Uterine smooth muscle cell (primary cell): ENCODE results near the gene PCDHGA12. TPM values are rescaled to one million over a fixed set of nuclear protein-coding genes. Genes with fewer than 3 reads are reported as not detected.

Source experiments
- total RNA-seq: library from RNA; depleted of rRNA; stranded (reverse); fragments of >200 nt; gene quantifications from 2 replicates; pipeline ENCODE4 v1.2.3, GENCODE V29; 2014

PCDHGA12 gene
- 15.5 and 21.5 TPM in 2 replicates for total RNA-seq

DNA sequence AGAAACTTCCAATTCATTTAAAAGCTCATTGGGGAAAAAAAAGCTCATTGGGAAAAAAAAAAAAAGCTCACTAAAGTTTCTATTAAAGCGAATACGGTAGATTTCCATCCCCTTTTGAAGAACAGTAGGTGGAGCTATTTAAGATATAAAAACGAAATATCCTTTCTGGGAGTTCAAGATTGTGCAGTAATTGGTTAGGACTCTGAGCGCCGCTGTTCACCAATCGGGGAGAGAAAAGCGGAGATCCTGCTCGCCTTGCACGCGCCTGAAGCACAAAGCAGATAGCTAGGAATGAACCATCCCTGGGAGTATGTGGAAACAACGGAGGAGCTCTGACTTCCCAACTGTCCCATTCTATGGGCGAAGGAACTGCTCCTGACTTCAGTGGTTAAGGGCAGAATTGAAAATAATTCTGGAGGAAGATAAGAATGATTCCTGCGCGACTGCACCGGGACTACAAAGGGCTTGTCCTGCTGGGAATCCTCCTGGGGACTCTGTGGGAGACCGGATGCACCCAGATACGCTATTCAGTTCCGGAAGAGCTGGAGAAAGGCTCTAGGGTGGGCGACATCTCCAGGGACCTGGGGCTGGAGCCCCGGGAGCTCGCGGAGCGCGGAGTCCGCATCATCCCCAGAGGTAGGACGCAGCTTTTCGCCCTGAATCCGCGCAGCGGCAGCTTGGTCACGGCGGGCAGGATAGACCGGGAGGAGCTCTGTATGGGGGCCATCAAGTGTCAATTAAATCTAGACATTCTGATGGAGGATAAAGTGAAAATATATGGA is at the start of gene PCDHGA12:
TSS of gene PCDHGA12 (plus strand) at position 176 of the 782 bp plus-strand sequence. CDS start at position 429, 253 bp downstream.

GRCh38 chr5:141382469-141383294 is 47.6 kb upstream of the PCDHGA12 start, which contains the start of gene PCDHGA7:
TSS of gene PCDHGA7 (plus strand) at chr5:141382742. CDS start at chr5:141382900, 158 bp downstream.

GRCh38 chr5:141387557-141388311 is 42.6 kb upstream of the PCDHGA12 start, which contains the start of gene PCDHGB4:
TSS of gene PCDHGB4 (plus strand) at chr5:141387698. CDS start at chr5:141387885, 187 bp downstream.

DNA sequence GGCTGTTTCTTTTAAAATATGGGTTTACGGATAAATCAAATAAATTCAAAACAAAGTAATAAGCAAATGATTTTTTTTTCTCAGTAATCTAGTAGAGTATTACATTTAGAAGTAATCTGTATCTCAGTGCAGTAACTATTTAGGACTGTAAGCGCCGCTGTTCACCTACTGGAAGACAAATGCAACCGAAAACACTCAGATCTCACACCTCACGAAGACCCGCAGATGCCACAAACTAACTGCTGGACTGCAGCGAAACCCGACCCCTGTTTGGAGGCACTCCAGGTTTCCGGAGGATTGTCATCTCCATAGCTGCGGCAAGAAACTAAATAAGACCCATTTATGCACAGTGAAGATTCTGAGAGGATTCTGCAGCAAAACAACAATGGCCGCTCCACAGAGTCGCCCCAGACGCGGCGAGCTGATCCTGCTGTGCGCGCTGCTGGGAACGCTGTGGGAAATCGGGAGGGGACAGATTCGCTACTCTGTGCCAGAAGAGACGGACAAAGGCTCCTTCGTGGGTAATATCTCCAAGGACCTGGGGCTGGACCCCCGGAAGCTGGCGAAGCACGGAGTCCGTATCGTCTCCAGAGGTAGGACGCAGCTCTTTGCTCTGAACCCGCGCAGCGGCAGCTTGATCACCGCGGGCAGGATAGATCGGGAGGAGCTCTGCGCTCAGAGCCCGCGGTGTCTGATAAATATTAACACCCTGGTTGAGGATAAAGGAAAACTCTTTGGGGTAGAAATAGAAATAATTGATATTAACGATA is 37.7 kb upstream of the PCDHGA12 start, which contains the start of gene PCDHGA8:
TSS of gene PCDHGA8 (plus strand) at position 205 of the 770 bp plus-strand sequence. CDS start at position 386, 181 bp downstream.

DNA sequence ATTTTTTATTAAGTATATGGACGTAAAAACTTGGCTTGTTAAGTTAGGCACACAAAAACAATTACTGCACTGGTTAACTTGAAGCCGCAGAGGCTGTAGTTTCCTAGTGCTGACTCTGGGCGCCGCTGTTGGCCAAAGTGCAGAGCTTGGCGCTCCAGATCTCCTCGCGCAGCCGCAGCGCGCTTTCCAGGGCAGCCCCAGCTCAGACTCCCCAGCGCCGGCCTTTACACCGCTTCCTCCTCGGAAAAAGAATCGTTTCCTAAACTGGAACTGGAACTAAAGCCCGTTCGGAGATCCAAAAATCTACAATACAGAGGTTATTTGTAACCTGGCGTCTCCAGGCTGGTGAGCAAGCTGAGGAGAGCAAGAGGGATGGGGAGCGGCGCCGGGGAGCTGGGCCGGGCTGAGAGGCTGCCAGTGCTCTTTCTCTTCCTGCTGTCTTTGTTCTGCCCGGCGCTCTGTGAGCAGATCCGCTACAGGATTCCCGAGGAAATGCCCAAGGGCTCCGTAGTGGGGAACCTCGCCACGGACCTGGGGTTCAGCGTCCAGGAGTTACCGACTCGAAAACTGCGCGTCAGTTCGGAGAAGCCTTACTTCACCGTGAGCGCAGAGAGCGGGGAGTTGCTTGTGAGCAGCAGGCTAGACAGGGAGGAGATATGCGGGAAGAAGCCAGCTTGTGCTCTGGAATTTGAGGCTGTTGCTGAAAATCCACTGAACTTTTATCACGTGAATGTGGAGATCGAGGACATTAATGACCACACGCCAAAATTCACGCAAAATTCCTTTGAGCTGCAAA is 32.4 kb upstream of the PCDHGA12 start, which contains the start of gene PCDHGB5:
TSS of gene PCDHGB5 (plus strand) at position 192 of the 796 bp plus-strand sequence. CDS start at position 373, 181 bp downstream.

GRCh38 chr5:141402553-141403243 is 27.6 kb upstream of the PCDHGA12 start, which contains the start of gene PCDHGA9:
TSS of gene PCDHGA9 (plus strand) at chr5:141402778. CDS start at chr5:141402953, 175 bp downstream.

GRCh38 chr5:141407790-141408505 is 22.4 kb upstream of the PCDHGA12 start, which contains the start of gene PCDHGB6:
TSS of gene PCDHGB6 (plus strand) at chr5:141408021. CDS start at chr5:141408203, 182 bp downstream.

GRCh38 chr5:141412854-141413539 is 17.3 kb upstream of the PCDHGA12 start, which contains the start of gene PCDHGA10:
TSS of gene PCDHGA10 (plus strand) at chr5:141412987. CDS start at chr5:141413176, 189 bp downstream.

DNA sequence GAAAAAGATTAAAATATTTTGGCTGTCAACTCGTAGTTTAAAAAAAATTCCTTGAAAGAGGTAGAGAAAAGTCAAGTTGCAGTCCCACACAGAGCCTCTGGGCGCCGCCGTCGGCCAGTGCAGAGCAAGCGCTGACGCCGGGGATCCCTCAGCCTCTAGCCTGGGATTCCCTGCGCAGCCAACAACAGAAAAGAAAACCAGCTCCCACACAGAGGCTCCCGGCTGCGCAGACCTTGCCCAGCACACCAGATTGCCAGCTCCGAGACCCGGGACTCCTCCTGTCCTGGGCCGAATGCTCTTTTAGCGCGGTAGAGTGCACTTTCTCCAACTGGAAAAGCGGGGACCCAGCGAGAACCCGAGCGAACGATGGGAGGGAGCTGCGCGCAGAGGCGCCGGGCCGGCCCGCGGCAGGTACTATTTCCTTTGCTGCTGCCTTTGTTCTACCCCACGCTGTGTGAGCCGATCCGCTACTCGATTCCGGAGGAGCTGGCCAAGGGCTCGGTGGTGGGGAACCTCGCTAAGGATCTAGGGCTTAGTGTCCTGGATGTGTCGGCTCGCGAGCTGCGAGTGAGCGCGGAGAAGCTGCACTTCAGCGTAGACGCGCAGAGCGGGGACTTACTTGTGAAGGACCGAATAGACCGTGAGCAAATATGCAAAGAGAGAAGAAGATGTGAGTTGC is 12.7 kb upstream of the PCDHGA12 start, which contains the start of gene PCDHGB7:
TSS of gene PCDHGB7 (plus strand) at position 184 of the 679 bp plus-strand sequence. CDS start at position 367, 183 bp downstream.

DNA sequence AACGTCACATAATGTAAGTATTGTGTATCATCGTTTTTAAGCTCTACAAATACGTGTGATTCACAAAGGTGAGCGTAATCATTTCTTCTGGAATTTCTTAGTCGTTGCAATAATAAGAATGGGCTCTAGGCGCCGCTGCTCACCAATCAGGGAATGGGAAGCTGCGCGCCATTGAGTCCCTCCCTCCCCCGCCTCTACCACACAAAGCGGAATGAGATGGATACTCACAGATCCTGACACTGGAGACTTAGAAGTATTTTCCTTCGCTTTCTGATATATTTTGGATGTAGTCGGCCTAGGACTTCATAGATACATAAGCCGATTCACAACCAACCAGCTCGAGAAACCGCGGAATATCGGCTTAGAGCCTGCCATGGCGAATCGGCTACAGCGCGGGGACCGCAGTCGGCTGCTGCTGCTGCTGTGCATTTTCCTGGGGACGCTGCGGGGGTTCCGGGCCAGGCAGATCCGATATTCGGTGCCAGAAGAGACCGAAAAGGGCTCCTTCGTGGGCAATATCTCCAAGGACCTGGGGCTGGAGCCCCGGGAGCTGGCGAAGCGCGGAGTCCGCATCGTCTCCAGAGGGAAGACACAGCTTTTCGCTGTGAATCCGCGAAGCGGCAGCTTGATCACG is 9.3 kb upstream of the PCDHGA12 start, which contains the start of gene PCDHGA11:
TSS of gene PCDHGA11 (plus strand) at position 197 of the 634 bp plus-strand sequence. CDS start at position 374, 177 bp downstream.

DNA sequence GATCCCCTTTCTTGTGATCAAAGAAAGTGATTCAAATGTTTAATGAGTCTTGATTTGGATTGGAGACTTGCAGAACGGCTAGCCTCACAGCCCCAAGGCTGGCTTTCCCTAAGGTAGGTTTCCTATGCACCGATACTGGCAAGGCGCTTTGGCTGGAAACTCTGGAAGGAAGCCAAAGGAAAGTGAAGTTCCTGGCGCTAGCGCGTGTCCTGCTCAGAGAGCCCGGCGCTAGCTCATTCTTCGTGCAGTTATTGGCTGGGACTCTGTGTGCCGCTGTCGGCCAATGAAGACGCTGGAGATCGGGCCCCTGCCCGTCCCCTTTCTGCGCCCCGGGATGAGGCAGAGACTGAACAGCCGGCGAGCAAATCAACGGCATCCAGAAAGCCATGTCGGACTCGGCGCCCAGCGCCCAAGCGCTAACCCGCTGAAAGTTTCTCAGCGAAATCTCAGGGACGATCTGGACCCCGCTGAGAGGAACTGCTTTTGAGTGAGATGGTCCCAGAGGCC is 45.4 kb downstream of the PCDHGA12 start, which contains the start of gene PCDHGC3:
TSS of gene PCDHGC3 (plus strand) at position 342 of the 507 bp plus-strand sequence. CDS start at position 493, 151 bp downstream.

Other genes with a start within 250 kb of the PCDHGA12 start
- 0.12 and 0.33 TPM in 2 replicates for gene PCDHB16, start 248.1 kb upstream of the PCDHGA12 start, total RNA-seq
- under 0.01 TPM in 2 replicates for gene PCDHB9, start 243.3 kb upstream of the PCDHGA12 start, total RNA-seq
- gene PCDHB10, start 238.2 kb upstream of the PCDHGA12 start, total RNA-seq, result 0.11 and 0.12 TPM in 2 replicates
- under 0.01 TPM in 1 of 2 replicates, not detected in the other for gene PCDHB11, start 230.9 kb upstream of the PCDHGA12 start, total RNA-seq
- under 0.01 and 0.12 TPM in 2 replicates for gene PCDHB12, start 221.8 kb upstream of the PCDHGA12 start, total RNA-seq
- gene PCDHB13, start 216.6 kb upstream of the PCDHGA12 start, total RNA-seq, result under 0.01 and 0.12 TPM in 2 replicates
- gene PCDHB14, start 207.2 kb upstream of the PCDHGA12 start, total RNA-seq, result 0.11 and 0.12 TPM in 2 replicates
- gene PCDHB15, start 185.1 kb upstream of the PCDHGA12 start, total RNA-seq, result under 0.01 and 0.37 TPM in 2 replicates
- 0.50 and 0.66 TPM in 2 replicates for gene SLC25A2, start 126.5 kb upstream of the PCDHGA12 start, total RNA-seq
- gene TAF7, start 109.7 kb upstream of the PCDHGA12 start, total RNA-seq, result 86.1 and 88.3 TPM in 2 replicates
- 0.22 and 0.62 TPM in 2 replicates for gene PCDHGA1, start 100.0 kb upstream of the PCDHGA12 start, total RNA-seq
- 0.89 and 2.2 TPM in 2 replicates for gene PCDHGA2, start 91.7 kb upstream of the PCDHGA12 start, total RNA-seq
- 0.22 and 0.87 TPM in 2 replicates for gene PCDHGA3, start 86.7 kb upstream of the PCDHGA12 start, total RNA-seq
- gene PCDHGB1, start 80.4 kb upstream of the PCDHGA12 start, total RNA-seq, result 0.44 and 1.2 TPM in 2 replicates
- 2.2 and 5.2 TPM in 2 replicates for gene PCDHGA4, start 75.5 kb upstream of the PCDHGA12 start, total RNA-seq
- 1.2 and 1.7 TPM in 2 replicates for gene PCDHGB2, start 70.5 kb upstream of the PCDHGA12 start, total RNA-seq
- gene PCDHGA5, start 66.3 kb upstream of the PCDHGA12 start, total RNA-seq, result 0.55 and 0.87 TPM in 2 replicates
- gene PCDHGB3, start 60.3 kb upstream of the PCDHGA12 start, total RNA-seq, result 2.3 and 4.2 TPM in 2 replicates
- 1.7 and 3.2 TPM in 2 replicates for gene PCDHGA6, start 56.6 kb upstream of the PCDHGA12 start, total RNA-seq
- 1.3 and 4.0 TPM in 2 replicates for gene PCDHGA7, start 47.8 kb upstream of the PCDHGA12 start, total RNA-seq
- 11.3 and 20.9 TPM in 2 replicates for gene PCDHGB4, start 42.8 kb upstream of the PCDHGA12 start, total RNA-seq
- gene PCDHGA8, start 37.9 kb upstream of the PCDHGA12 start, total RNA-seq, result 1.1 and 2.4 TPM in 2 replicates
- 16.2 and 25.0 TPM in 2 replicates for gene PCDHGB5, start 32.6 kb upstream of the PCDHGA12 start, total RNA-seq
- gene PCDHGA9, start 27.7 kb upstream of the PCDHGA12 start, total RNA-seq, result 4.0 and 4.2 TPM in 2 replicates
- 2.4 and 2.9 TPM in 2 replicates for gene PCDHGB6, start 22.5 kb upstream of the PCDHGA12 start, total RNA-seq
- 4.9 and 5.2 TPM in 2 replicates for gene PCDHGA10, start 17.5 kb upstream of the PCDHGA12 start, total RNA-seq
- gene PCDHGB7, start 12.8 kb upstream of the PCDHGA12 start, total RNA-seq, result 6.0 and 7.4 TPM in 2 replicates
- 11.7 and 13.6 TPM in 2 replicates for gene PCDHGA11, start 9.5 kb upstream of the PCDHGA12 start, total RNA-seq
- 39.6 and 44.7 TPM in 2 replicates for gene PCDHGC3, start 45.5 kb downstream of the PCDHGA12 start, total RNA-seq
- 2.2 and 2.4 TPM in 2 replicates for gene PCDHGC4, start 54.5 kb downstream of the PCDHGA12 start, total RNA-seq
- gene PCDHGC5, start 58.6 kb downstream of the PCDHGA12 start, total RNA-seq, result 2.3 and 2.9 TPM in 2 replicates
- gene DIAPH1, start 188.5 kb downstream of the PCDHGA12 start, total RNA-seq, result 24.2 and 41.1 TPM in 2 replicates
- gene HDAC3, start 206.3 kb downstream of the PCDHGA12 start, total RNA-seq, result 49.4 and 62.5 TPM in 2 replicates
- 4.9 TPM in 2 replicates for gene RELL2, start 206.5 kb downstream of the PCDHGA12 start, total RNA-seq
- 33.3 and 53.4 TPM in 2 replicates for gene FCHSD1, start 220.9 kb downstream of the PCDHGA12 start, total RNA-seq